Measurements from ENCODE around the gene EPHA7.

DNA sequence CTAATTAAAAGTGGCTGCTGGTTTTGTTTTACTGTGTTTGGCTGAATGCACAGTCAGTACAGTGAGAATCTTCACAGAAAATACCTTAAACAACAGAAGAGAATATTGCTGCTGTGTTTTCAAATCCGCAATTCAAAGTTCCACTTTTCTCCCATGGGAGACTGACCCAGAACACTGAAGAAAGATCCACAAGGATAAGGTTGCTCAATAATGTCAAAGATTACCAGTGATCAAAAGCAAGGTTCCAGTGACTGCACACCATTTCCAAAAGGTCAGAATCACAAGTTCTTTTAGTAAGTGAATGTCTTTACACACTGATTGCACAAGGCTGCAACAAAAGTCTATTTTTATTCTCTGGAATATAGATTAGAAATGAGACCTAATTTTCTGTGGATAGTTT lies 82.3 kb downstream of the EPHA7 start:
- TF ChIP-seq, protein P1, sequence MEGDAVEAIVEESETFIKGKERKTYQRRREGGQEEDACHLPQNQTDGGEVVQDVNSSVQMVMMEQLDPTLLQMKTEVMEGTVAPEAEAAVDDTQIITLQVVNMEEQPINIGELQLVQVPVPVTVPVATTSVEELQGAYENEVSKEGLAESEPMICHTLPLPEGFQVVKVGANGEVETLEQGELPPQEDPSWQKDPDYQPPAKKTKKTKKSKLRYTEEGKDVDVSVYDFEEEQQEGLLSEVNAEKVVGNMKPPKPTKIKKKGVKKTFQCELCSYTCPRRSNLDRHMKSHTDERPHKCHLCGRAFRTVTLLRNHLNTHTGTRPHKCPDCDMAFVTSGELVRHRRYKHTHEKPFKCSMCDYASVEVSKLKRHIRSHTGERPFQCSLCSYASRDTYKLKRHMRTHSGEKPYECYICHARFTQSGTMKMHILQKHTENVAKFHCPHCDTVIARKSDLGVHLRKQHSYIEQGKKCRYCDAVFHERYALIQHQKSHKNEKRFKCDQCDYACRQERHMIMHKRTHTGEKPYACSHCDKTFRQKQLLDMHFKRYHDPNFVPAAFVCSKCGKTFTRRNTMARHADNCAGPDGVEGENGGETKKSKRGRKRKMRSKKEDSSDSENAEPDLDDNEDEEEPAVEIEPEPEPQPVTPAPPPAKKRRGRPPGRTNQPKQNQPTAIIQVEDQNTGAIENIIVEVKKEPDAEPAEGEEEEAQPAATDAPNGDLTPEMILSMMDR (IDR thresholded peaks at IDR 0.05): no peak
- TF ChIP-seq POLR2AphosphoS5 (IDR thresholded peaks at IDR 0.05; ENCODE audit: low read depth, low read length) (no peak), RXRA (IDR thresholded peaks at IDR 0.05; ENCODE audit: borderline replicate concordance, low read depth) (no peak), TEAD4 (IDR thresholded peaks at IDR 0.05; ENCODE audit: borderline replicate concordance, insufficient read depth) (no peak), EP300 (IDR thresholded peaks at IDR 0.05; ENCODE audit: borderline replicate concordance in 1 of 2, low read depth in 1 of 2, low read length in 1 of 2) (no peak), RCOR1 (IDR thresholded peaks at IDR 0.05; ENCODE audit: low read length) (no peak), RFX5 (IDR thresholded peaks at IDR 0.05; ENCODE audit: low read length) (no peak), JUND (IDR thresholded peaks at IDR 0.05) (no peak), EZH2phosphoT487 (IDR thresholded peaks at IDR 0.05; ENCODE audit: borderline replicate concordance, low read depth) (no peak), TAF1 (IDR thresholded peaks at IDR 0.05; ENCODE audit: borderline replicate concordance, low read depth, low read length) (no peak)
- TF ChIP-seq, protein P2, sequence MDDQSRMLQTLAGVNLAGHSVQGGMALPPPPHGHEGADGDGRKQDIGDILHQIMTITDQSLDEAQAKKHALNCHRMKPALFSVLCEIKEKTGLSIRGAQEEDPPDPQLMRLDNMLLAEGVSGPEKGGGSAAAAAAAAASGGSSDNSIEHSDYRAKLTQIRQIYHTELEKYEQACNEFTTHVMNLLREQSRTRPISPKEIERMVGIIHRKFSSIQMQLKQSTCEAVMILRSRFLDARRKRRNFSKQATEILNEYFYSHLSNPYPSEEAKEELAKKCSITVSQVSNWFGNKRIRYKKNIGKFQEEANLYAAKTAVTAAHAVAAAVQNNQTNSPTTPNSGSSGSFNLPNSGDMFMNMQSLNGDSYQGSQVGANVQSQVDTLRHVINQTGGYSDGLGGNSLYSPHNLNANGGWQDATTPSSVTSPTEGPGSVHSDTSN (IDR thresholded peaks at IDR 0.05): no peak
- TF ChIP-seq, protein P3, sequence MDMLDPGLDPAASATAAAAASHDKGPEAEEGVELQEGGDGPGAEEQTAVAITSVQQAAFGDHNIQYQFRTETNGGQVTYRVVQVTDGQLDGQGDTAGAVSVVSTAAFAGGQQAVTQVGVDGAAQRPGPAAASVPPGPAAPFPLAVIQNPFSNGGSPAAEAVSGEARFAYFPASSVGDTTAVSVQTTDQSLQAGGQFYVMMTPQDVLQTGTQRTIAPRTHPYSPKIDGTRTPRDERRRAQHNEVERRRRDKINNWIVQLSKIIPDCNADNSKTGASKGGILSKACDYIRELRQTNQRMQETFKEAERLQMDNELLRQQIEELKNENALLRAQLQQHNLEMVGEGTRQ (IDR thresholded peaks at IDR 0.05; ENCODE audit: borderline replicate concordance, low read depth, low read length): no peak

Data from SK-N-SH (cell line).